Fibroblast of mammary gland (primary cell): ENCODE measurements around the gene NT5C1A.

Source experiments
- DNase-seq: peaks from one replicate; pipeline ENCODE4 v3.0.0-alpha.2; 2010; ENCODE audit warnings: low read depth
- H3K4me3 ChIP-seq: 2 replicates; pipeline ENCODE4 v1.5.1; 2011; ENCODE audit warnings: low read depth, mild to moderate bottlenecking, low read length, moderate library complexity; ENCODE audit not compliant: control insufficient read depth
- CTCF ChIP-seq: conservative IDR thresholded peaks from 2 replicates; pipeline ENCODE4 v1.5.1; 2011; ENCODE audit warnings: low read depth, low read length, inconsistent platforms; ENCODE audit not compliant: control insufficient read depth, insufficient read depth

Gene NT5C1A

GRCh38 chr1:39628807-39629350 is 43.0 kb downstream of the NT5C1A start:
- DNase-seq, result no peak
- H3K4me3 ChIP-seq, result no peak overlapping the region
- TF ChIP-seq CTCF, result no peak

- no peak for TF ChIP-seq CTCF
- no peak for DNase-seq
- H3K4me3 ChIP-seq, result no peak overlapping the region
These were observed 45.3 kb downstream of the NT5C1A start for GRCh38 chr1:39626646-39627045.

GRCh38 chr1:39625462-39626273 is 46.2 kb downstream of the NT5C1A start:
- H3K4me3 ChIP-seq, result no peak overlapping the region
- DNase-seq, result peak; percentile 52
- no peak for TF ChIP-seq CTCF

- no peak for DNase-seq
- H3K4me3 ChIP-seq, result no peak overlapping the region
- TF ChIP-seq CTCF, result no peak
These were observed 46.9 kb downstream of the NT5C1A start for GRCh38 chr1:39625009-39625408.

- TF ChIP-seq CTCF, result no peak
These were observed 48.9 kb downstream of the NT5C1A start for GRCh38 chr1:39623053-39623452.

GRCh38 chr1:39622427-39622826 is 49.5 kb downstream of the NT5C1A start:
- no peak overlapping the region for H3K4me3 ChIP-seq
- DNase-seq, result no peak
- no peak for TF ChIP-seq CTCF

More at GRCh38 chr1:39623053-39623452, 48.9 kb downstream of the NT5C1A start:
- H3K4me3 ChIP-seq, result no peak overlapping the region
- DNase-seq, result no peak
